ENCODE results near the gene EIF5AL1. TPM values are rescaled to one million over a fixed set of nuclear protein-coding genes. Genes with fewer than 3 reads are reported as not detected.

EIF5AL1 gene
- total RNA-seq, 1 experiment from 2014 or later: 0.39 TPM

- H3K9me3 ChIP-seq (ENCODE audit: control insufficient read depth, low read depth, low read length): no peaks in the 10 kb centered on the region
- no peak overlapping the region for H4K8ac ChIP-seq (replicated peaks; ENCODE audit: insufficient read length, low read depth, low read length)
- no peak overlapping the region for H2AK5ac ChIP-seq (ENCODE audit: insufficient read length, low read length)
- Mint-ChIP-seq H3K4me1 (peaks cover 7 to 19% of the 10 kb centered on the region in 2 experiments), H3K4me3 (no peak overlapping the region), H3K27me3 (ENCODE audit: low read depth) (peaks cover 14% of the 10 kb centered on the region), H3K36me3 (ENCODE audit: insufficient read depth in 1 of 3, low read depth in 3 of 3) (no peaks in the 10 kb centered on the region), H3K9me3 (no peaks in the 10 kb centered on the region), H3K27ac (no peak overlapping the region)
- no peak overlapping the region for H3K9ac ChIP-seq (ENCODE audit: extremely low read depth, insufficient read length, low read length)
- H3K27ac ChIP-seq (ENCODE audit: insufficient read length, low read depth, low read length): no peak overlapping the region
- no peak overlapping the region for H2BK12ac ChIP-seq (ENCODE audit: insufficient read length, low read depth, low read length)
- no peaks in the 10 kb centered on the region for H4K20me1 ChIP-seq (ENCODE audit: control insufficient read depth, insufficient read depth, insufficient read length)
- no peak overlapping the region for H3K56ac ChIP-seq (ENCODE audit: insufficient read length, low read depth, low read length)
- no peaks in the 10 kb centered on the region for H3K79me2 ChIP-seq (ENCODE audit: insufficient read depth, low read length)
- H2BK5ac ChIP-seq (ENCODE audit: insufficient read length, low read length): no peak overlapping the region
- H3K4me1 ChIP-seq (ENCODE audit: insufficient read depth, low read length): no peaks in the 10 kb centered on the region; the same call in 1 of the 2 replicates
- H3K14ac ChIP-seq (ENCODE audit: insufficient read depth, low read length): no peak overlapping the region
- H3K79me1 ChIP-seq (ENCODE audit: insufficient read depth, low read depth, low read length, poor library complexity, severe bottlenecking): no peaks in the 10 kb centered on the region
- no peak overlapping the region for H4K91ac ChIP-seq (ENCODE audit: insufficient read length, low read depth, low read length)
- WGBS (ENCODE audit: extremely low coverage, insufficient read length, low lambda C conversion rate): no CpG with 5 or more reads among the region's 5 CpGs
- no peak overlapping the region for H4K5ac ChIP-seq (ENCODE audit: insufficient read length, low read depth, low read length)
- no peak overlapping the region for H2BK15ac ChIP-seq (ENCODE audit: low read depth, low read length)
- peak; percentile 36 for DNase-seq
- no peak overlapping the region for H3T11ph ChIP-seq (ENCODE audit: low read length)
- H3K27me3 ChIP-seq (ENCODE audit: insufficient read depth, low read length): no peaks in the 10 kb centered on the region
- no peak overlapping the region for H2BK120ac ChIP-seq (ENCODE audit: low read depth, low read length, poor library complexity, severe bottlenecking)
- no peak for TF ChIP-seq CTCF (conservative IDR thresholded peaks at IDR 0.05)
- H3K18ac ChIP-seq (ENCODE audit: insufficient read length, low read depth, low read length): no peak overlapping the region
- H3K4ac ChIP-seq (ENCODE audit: low read depth, low read length): no peak overlapping the region
- H3K23me2 ChIP-seq (ENCODE audit: insufficient read length, low read depth, low read length, poor library complexity, severe bottlenecking): no peaks in the 10 kb centered on the region
- H2AFZ ChIP-seq (ENCODE audit: low read length): no peak overlapping the region
- H3K23ac ChIP-seq (ENCODE audit: insufficient read length, low read depth, low read length): no peak overlapping the region
- no peak overlapping the region for H2BK20ac ChIP-seq (ENCODE audit: low read depth, low read length, poor library complexity, severe bottlenecking)
- H3K4me2 ChIP-seq (ENCODE audit: insufficient read depth, insufficient read length, low read length): no peak overlapping the region
These were observed 24.0 kb upstream of the EIF5AL1 start for GRCh38 chr10:79488336-79488735.
